ENCODE results near the gene PTDSS2. TPM values are rescaled to one million over a fixed set of nuclear protein-coding genes. Genes with fewer than 3 reads are reported as not detected.

PTDSS2 gene
- polyA plus RNA-seq, 1 experiment = 25.8 TPM

GRCh38 chr11:518463-519202 is 68.6 kb downstream of the PTDSS2 start:
- ChIA-PET CTCF (interaction anchor here (0.5 to 1.8 kb wide), 30 partner anchors 10 to 268 kb away, joined by 3 to 19 read pairs (median 3); partner anchors contain the start of gene RNH1), POLR2A (no interaction called here)
- DNase-seq (ENCODE audit: low read depth) = peak; percentile 94
- peak; percentile 56 for TF ChIP-seq CTCF (IDR thresholded peaks at IDR 0.05; ENCODE audit: insufficient read depth, low read depth, low read length)
- H3K36me3 ChIP-seq (ENCODE audit: control insufficient read depth, insufficient read depth, low read length) = peaks cover 1% of the 10 kb centered on the region; the same call in 1 of the 2 replicates
- no peaks in the 10 kb centered on the region for H3K27me3 ChIP-seq (ENCODE audit: control insufficient read depth, insufficient read depth, low read length)
- H3K4me3 ChIP-seq (ENCODE audit: low read depth, low read length) = peak overlapping the region; percentile 35

GRCh38 chr11:520428-521176 is 70.5 kb downstream of the PTDSS2 start:
- Histone ChIP-seq H3K27me3 (ENCODE audit: control insufficient read depth, insufficient read depth, low read length) (no peaks in the 10 kb centered on the region), H3K36me3 (ENCODE audit: control insufficient read depth, insufficient read depth, low read length) (no peaks in the 10 kb centered on the region), H3K4me3 (ENCODE audit: low read depth, low read length) (no peak overlapping the region)
- no peak for DNase-seq (ENCODE audit: low read depth)
- CTCF ChIA-PET = interaction anchor here (1.6 to 1.9 kb wide), 2 partner anchors 9 to 14 kb away, joined by 4 to 5 read pairs; no protein-coding TSS in a partner anchor
- POLR2A ChIA-PET = no interaction called here
- TF ChIP-seq CTCF (IDR thresholded peaks at IDR 0.05; ENCODE audit: insufficient read depth, low read depth, low read length) = no peak

- no peak for TF ChIP-seq CTCF (IDR thresholded peaks at IDR 0.05; ENCODE audit: insufficient read depth, low read depth, low read length)
- ChIA-PET CTCF (interaction anchor here (0.7 to 1.9 kb wide), 3 partner anchors 8 to 292 kb away, joined by 3 to 5 read pairs (median 4); no protein-coding TSS in a partner anchor), POLR2A (no interaction called here)
- Histone ChIP-seq H3K27me3 (ENCODE audit: control insufficient read depth, insufficient read depth, low read length) (no peaks in the 10 kb centered on the region), H3K36me3 (ENCODE audit: control insufficient read depth, insufficient read depth, low read length) (no peaks in the 10 kb centered on the region), H3K4me3 (ENCODE audit: low read depth, low read length) (no peak overlapping the region)
- DNase-seq (ENCODE audit: low read depth) = no peak
Observed at GRCh38 chr11:521177-521688, 71.2 kb downstream of the PTDSS2 start.

- Histone ChIP-seq H3K36me3 (ENCODE audit: control insufficient read depth, insufficient read depth, low read length) (no peaks in the 10 kb centered on the region; the same call in 1 of the 2 replicates), H3K27me3 (ENCODE audit: control insufficient read depth, insufficient read depth, low read length) (no peaks in the 10 kb centered on the region), H3K4me3 (ENCODE audit: low read depth, low read length) (no peak overlapping the region)
- no peak for TF ChIP-seq CTCF (IDR thresholded peaks at IDR 0.05; ENCODE audit: insufficient read depth, low read depth, low read length)
- DNase-seq (ENCODE audit: low read depth) = no peak
- POLR2A ChIA-PET = no interaction called here
- CTCF ChIA-PET = interaction anchor here (4.0 kb wide), 1 partner anchor 8 kb away, joined by 19 read pairs; no protein-coding TSS in a partner anchor
Observed at GRCh38 chr11:526192-526591, 76.1 kb downstream of the PTDSS2 start.
